GM12892 (cell line): ENCODE data around the gene GAK.

Experiments
- POLR2A ChIP-seq: IDR thresholded peaks from 2 replicates; pipeline ENCODE4 v1.6.1; 2011; ENCODE audit warnings: low read depth, low read length, control low read depth
- POLR2AphosphoS5 ChIP-seq: IDR thresholded peaks from 2 replicates; pipeline ENCODE4 v1.6.1; 2011; ENCODE audit warnings: low read depth, low read length, control low read depth

DNA sequence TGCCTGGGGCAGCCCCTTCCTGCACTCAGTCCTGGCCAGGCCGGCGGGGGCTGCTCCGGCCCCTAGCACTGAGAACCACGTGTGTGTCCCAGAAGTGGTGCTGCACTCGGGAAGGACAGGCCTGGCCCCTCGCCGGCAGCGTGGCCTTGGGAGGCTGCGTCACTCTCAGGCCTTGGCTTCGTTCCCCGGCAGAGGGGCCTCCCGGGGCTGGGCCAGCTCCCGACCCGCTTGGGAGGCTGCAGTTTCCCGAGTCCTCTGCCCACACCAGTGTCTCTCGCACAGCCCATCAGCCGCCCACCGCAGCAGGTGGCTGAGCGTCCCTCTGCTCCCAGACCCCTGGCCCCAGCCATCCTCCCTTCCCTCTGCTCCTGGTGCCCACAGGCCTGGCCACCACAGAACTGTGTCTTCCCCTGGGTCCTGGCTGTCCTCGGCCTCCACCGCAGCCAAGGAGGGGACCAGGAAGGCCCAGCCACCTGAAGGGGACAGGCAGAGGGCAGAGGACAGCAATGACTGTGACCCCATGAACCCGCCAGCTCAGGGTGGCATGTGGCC lies 95.3 kb downstream of the GAK start:
- TF ChIP-seq POLR2A, result no peak
- no peak for TF ChIP-seq POLR2AphosphoS5
